NT2/D1 (cell line): ENCODE measurements around the gene P4HB.

ENCODE experiments used
- SUZ12 ChIP-seq: IDR thresholded peaks from 2 replicates; pipeline ENCODE4 v1.6.1; 2011; ENCODE audit not compliant: insufficient read length, insufficient read depth; ENCODE audit errors: extremely low read depth
- YY1 ChIP-seq: IDR thresholded peaks from 2 replicates; pipeline ENCODE4 v1.6.1; 2011; ENCODE audit not compliant: insufficient read length, insufficient read depth

DNA sequence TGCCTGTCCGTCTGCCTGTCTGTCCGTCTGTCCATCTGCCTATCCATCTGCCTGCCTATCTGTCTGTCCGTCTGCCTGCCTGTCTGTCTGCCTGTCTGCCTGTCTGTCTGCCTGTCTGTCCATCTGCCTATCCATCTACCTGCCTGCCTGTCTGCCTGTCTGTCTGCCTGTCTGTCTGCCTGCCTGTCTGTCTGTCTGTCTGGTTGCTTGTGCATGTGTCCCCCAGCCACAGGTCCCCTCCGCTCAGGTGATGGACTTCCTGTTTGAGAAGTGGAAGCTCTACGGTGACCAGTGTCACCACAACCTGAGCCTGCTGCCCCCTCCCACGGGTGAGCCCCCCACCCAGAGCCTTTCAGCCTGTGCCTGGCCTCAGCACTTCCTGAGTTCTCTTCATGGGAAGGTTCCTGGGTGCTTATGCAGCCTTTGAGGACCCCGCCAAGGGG is 50.8 kb downstream of the P4HB start:
- TF ChIP-seq SUZ12 = no peak
- no peak for TF ChIP-seq YY1
